Measurements from ENCODE around the gene CTXN1. TPM values are rescaled to one million over a fixed set of nuclear protein-coding genes. Genes with fewer than 3 reads are reported as not detected.
"Not testable (repeated sequence)": the region's sequence is repeated elsewhere in the genome, so short reads cannot be mapped to it uniquely, and the experiment has no call there.

CTXN1 gene
- total RNA-seq, 2 experiments from 2014 or later, result not detected

DNA sequence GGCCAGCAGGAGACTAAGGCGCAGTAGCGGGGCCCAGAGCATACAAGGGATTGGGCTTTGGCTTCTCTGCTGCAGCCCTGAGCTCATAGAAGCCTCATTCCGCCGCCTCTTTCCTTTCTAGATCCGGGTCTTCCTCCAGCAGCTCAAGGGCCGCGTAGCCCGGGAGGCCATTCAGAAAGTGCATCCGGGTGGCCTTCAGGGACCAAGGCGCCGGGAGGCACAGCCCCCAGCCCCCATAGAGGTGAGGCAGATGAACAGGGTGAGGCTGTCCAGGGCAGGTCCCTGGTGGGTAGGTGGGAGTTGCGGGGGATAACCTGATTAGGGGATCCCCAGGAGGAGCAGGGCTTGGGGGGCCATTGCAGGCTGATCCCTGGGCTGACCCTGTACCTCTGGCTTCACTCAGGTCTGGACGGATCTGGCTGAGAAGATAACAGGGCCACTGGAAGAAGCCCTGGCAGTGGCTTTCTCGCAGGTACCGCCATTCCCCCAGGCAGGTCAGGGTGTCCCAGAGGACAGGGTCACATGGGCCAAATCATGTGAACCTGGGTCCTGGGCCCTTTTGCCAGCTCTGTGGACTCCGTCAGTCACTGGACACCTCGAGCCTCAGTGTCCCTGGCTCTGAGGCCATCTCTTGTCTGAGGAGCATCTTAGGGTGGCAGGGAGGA, 4.5 kb downstream of the CTXN1 start:
- Mint-ChIP-seq H3K27ac (peak overlapping the region; percentile 80), H3K9me3 (no peaks in the 10 kb centered on the region), H3K4me1 (peaks cover 42% of the 10 kb centered on the region), H3K36me3 (ENCODE audit: low read depth) (no peaks in the 10 kb centered on the region), H3K27me3 (peaks cover 18% of the 10 kb centered on the region), H3K4me3 (peak overlapping the region; percentile 82)
- CTCF ChIA-PET, result interaction anchor here (1.4 to 3.3 kb wide), 6 partner anchors 8 to 353 kb away, joined by 5 to 26 read pairs (median 21); partner anchors contain the start of genes MAP2K7, TIMM44 and TRAPPC5
- DNase-seq, result no peak
- POLR2A ChIA-PET, result interaction anchor here (1.3 to 3.3 kb wide), 7 partner anchors 8 to 59 kb away, joined by 3 to 26 read pairs (median 8); partner anchors contain the start of genes MAP2K7 and TIMM44

GRCh38 chr19:7920519-7921301, 5.2 kb downstream of the CTXN1 start:
- Mint-ChIP-seq H3K36me3 (ENCODE audit: low read depth) (no peaks in the 10 kb centered on the region), H3K9me3 (no peaks in the 10 kb centered on the region), H3K27me3 (peaks cover 22% of the 10 kb centered on the region), H3K4me3 (peak overlapping the region; percentile 82), H3K27ac (peak overlapping the region; percentile 81), H3K4me1 (peaks cover 41% of the 10 kb centered on the region)
- ChIA-PET CTCF (interaction anchor here (1.0 to 3.3 kb wide), 7 partner anchors 9 to 352 kb away, joined by 3 to 26 read pairs (median 19); partner anchors contain the start of genes MAP2K7, TIMM44 and TRAPPC5), POLR2A (interaction anchor here (0.8 to 3.3 kb wide), 12 partner anchors 9 to 822 kb away, joined by 3 to 26 read pairs (median 4); partner anchors contain the start of genes ELAVL1, MAP2K7, PET100 and TIMM44)
- peak; percentile 100 for DNase-seq

GRCh38 chr19:7919610-7920518, 6.1 kb downstream of the CTXN1 start, which contains the start of gene SNAPC2:
SNAPC2 (plus strand) TSS chr19:7920338; CDS start chr19:7920367, 29 bp downstream.
- POLR2A ChIA-PET, result interaction anchor here (0.8 to 3.3 kb wide), 11 partner anchors 8 to 821 kb away, joined by 3 to 26 read pairs (median 5); partner anchors contain the start of genes ELAVL1, MAP2K7, PET100 and TIMM44
- peak within 1 kb of the TSS; percentile 81 for H3K27ac Mint-ChIP-seq
- H3K4me1 Mint-ChIP-seq, result peaks cover 43% of the 10 kb centered on the region
- CTCF ChIA-PET, result interaction anchor here (0.5 to 3.3 kb wide), 9 partner anchors 10 to 352 kb away, joined by 3 to 26 read pairs (median 8); partner anchors contain the start of genes MAP2K7, PET100, TIMM44 and TRAPPC5
- H3K4me3 Mint-ChIP-seq, result peak within 1 kb of the TSS; percentile 82
- no peaks in the 10 kb centered on the region for H3K36me3 Mint-ChIP-seq (ENCODE audit: low read depth)
- peak; percentile 98 for DNase-seq
- H3K9me3 Mint-ChIP-seq, result no peaks in the 10 kb centered on the region
- H3K27me3 Mint-ChIP-seq, result peaks cover 27% of the 10 kb centered on the region

DNA sequence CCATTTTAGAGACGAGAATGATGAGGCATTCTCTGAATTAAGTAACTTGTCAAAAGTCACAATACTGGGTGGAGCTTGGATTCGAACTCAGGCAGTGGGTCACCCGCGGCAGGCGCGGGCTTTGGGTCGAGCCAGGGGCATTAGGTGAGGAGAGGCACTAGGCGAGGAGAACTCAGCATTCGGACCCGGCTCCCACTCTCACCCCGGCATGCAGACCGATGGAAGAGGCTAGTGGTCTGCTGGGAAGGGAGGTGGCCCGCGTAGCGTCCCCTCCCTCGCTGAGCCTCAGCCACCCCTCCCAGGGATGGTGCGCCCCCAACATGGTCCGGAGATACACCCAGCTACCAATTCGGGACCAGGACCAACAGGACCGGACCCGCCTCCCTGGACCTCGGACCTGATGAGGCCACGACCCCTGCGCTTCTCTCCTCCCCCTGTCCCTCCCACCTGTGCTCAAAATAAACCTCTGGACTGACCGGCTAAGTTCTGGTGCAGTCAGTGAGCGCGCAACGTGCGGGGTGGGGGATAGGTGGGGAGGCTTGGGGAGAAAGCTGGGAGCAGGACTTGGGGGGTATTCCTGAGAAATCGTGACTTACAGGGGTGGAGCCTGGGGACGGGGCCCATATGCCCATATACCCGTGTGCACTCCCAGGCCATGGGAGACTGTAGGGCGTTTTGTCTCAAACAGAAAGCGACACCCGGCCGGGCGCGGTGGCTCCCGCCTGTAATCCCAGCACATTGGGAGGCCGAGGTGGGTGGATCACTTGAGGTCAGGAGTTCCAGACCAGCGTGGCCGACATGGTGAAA, 7.1 kb downstream of the CTXN1 start:
- Mint-ChIP-seq H3K9me3 (no peaks in the 10 kb centered on the region), H3K27ac (no peak overlapping the region), H3K27me3 (peaks cover 27% of the 10 kb centered on the region), H3K4me1 (peaks cover 40% of the 10 kb centered on the region), H3K4me3 (peak overlapping the region; percentile 74), H3K36me3 (ENCODE audit: low read depth) (no peaks in the 10 kb centered on the region)
- ChIA-PET CTCF (interaction anchor here (0.8 to 2.7 kb wide), 8 partner anchors 11 to 50 kb away, joined by 3 to 26 read pairs (median 6); partner anchors contain the start of genes MAP2K7 and TIMM44), POLR2A (interaction anchor here (1.3 to 3.3 kb wide), 4 partner anchors 8 to 25 kb away, joined by 3 to 26 read pairs (median 17); partner anchors contain the start of genes MAP2K7 and TIMM44)
- no peak for DNase-seq

DNA sequence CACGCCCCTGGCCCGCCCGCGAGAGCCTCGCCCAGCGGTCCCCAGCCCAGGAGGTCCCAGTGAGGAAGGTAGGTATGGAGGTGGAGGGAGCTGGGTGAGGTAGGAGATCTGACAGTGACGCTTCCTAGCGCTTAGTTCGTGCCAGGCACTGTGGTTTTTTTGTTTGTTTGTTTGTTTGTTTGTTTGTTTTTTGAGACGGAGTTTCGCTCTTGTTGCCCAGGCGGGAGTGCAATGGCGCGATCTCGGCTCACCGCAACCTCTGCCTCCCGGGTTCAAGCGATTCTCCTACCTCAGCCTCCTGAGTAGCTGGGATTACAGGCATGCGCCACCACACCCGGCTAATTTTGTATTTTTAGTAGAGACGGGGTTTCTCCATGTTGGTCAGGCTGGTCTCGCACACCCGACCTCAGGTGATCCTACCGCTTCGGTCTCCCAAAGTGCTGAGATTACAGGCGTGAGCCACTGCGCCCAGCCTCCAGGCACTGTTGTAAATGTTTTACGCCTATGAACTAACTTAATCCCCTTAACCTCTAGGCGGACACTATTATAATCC, 7.8 kb downstream of the CTXN1 start:
- H3K4me1 Mint-ChIP-seq, result peaks cover 40% of the 10 kb centered on the region
- H3K9me3 Mint-ChIP-seq; H3K36me3 Mint-ChIP-seq (ENCODE audit: low read depth); DNase-seq; H3K27ac Mint-ChIP-seq: not testable (repeated sequence)
- H3K4me3 Mint-ChIP-seq, result peak overlapping the region; percentile 58
- ChIA-PET CTCF (interaction anchor here (0.8 to 1.9 kb wide), 5 partner anchors 14 to 49 kb away, joined by 3 to 7 read pairs (median 4); partner anchors contain the start of genes MAP2K7 and TIMM44), POLR2A (interaction anchor here (1.2 to 1.4 kb wide), 3 partner anchors 8 to 26 kb away, joined by 3 to 8 read pairs (median 3); partner anchors contain the start of gene MAP2K7)
- peaks cover 27% of the 10 kb centered on the region for H3K27me3 Mint-ChIP-seq

- ChIA-PET CTCF (interaction anchor here (0.8 to 1.9 kb wide), 5 partner anchors 14 to 48 kb away, joined by 3 to 8 read pairs (median 6); partner anchors contain the start of genes MAP2K7 and TIMM44), POLR2A (interaction anchor here (1.2 to 1.7 kb wide), 4 partner anchors 9 to 48 kb away, joined by 3 to 8 read pairs (median 4); partner anchors contain the start of gene MAP2K7)
- no peaks in the 10 kb centered on the region for H3K9me3 Mint-ChIP-seq
- peaks cover 6% of the 10 kb centered on the region for H3K36me3 Mint-ChIP-seq (ENCODE audit: low read depth)
- peak; percentile 62 for DNase-seq
- peak overlapping the region; percentile 69 for H3K4me3 Mint-ChIP-seq
- H3K27ac Mint-ChIP-seq, result no peak overlapping the region
- H3K4me1 Mint-ChIP-seq, result peaks cover 37% of the 10 kb centered on the region
- peaks cover 27% of the 10 kb centered on the region for H3K27me3 Mint-ChIP-seq
These were observed 8.5 kb downstream of the CTXN1 start for GRCh38 chr19:7917267-7918061.

- H3K9me3 Mint-ChIP-seq, result no peaks in the 10 kb centered on the region
- ChIA-PET CTCF (interaction anchor here (1.4 to 1.9 kb wide), 2 partner anchors 27 to 47 kb away, joined by 4 to 8 read pairs; partner anchors contain the start of gene TIMM44), POLR2A (interaction anchor here (0.9 to 1.7 kb wide), 4 partner anchors 17 to 48 kb away, joined by 3 to 5 read pairs (median 4); no protein-coding TSS in a partner anchor)
These were observed 9.0 kb downstream of the CTXN1 start for GRCh38 chr19:7916955-7917266.

DNA sequence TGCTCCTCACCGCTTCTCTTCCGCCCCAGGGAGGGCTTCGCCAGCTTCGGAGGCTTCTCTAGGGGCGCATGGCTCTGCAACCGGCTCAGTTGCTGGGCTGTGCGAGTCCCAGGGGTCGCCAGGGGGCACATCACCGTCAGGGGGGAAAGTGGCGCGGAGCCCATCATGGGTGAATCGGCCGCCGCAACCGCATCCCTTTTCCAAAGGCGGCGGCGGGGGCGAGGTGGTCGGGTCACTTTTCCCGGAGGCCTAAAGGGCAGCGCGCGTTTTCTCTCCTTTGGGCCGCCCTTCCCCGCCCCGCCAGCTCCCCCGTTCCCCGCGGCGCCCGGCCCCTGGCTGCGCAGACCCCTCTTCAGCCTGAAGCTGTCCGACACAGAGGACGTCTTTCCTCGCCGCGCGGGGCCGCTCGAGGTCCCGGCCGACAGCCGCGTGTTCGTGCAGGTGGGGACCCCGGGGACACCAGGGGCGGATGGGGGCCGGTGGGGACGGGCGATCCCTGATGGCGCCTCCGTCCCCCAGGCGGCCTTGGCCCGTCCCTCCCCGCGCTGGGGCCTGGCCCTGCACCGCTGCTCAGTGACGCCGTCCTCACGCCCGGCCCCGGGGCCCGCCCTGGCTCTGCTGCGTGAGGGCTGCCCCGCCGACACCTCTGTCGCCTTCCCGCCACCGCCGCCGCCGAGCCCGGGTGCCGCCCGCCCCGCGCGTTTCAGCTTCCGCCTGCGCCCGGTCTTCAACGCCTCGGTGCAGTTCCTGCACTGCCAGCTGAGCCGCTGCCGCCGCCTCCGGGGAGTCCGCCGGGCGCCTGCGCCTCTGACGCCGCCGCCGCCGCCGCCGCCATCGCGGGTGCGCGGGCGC, 9.6 kb downstream of the CTXN1 start:
- POLR2A ChIA-PET, result interaction anchor here (0.7 to 1.7 kb wide), 5 partner anchors 12 to 47 kb away, joined by 3 to 5 read pairs (median 4); partner anchors contain the start of gene MAP2K7
- peaks cover 29% of the 10 kb centered on the region for H3K4me1 Mint-ChIP-seq
- peak; percentile 74 for DNase-seq
- H3K27me3 Mint-ChIP-seq, result peaks cover 27% of the 10 kb centered on the region
- H3K4me3 Mint-ChIP-seq, result peak overlapping the region; percentile 59
- no peaks in the 10 kb centered on the region for H3K9me3 Mint-ChIP-seq
- no peak overlapping the region for H3K27ac Mint-ChIP-seq
- H3K36me3 Mint-ChIP-seq (ENCODE audit: low read depth), result peaks cover 13% of the 10 kb centered on the region
- CTCF ChIA-PET, result interaction anchor here (1.4 kb wide), 1 partner anchor 27 kb away, joined by 8 read pairs; the partner anchor contains the start of gene TIMM44

More at GRCh38 chr19:7916955-7917266, 9.0 kb downstream of the CTXN1 start:
- no peak overlapping the region for H3K27ac Mint-ChIP-seq
- DNase-seq, result no peak
- peaks cover 34% of the 10 kb centered on the region for H3K4me1 Mint-ChIP-seq
- H3K27me3 Mint-ChIP-seq, result peaks cover 27% of the 10 kb centered on the region
- H3K4me3 Mint-ChIP-seq, result peak overlapping the region; percentile 69
- H3K36me3 Mint-ChIP-seq (ENCODE audit: low read depth), result peaks cover 9% of the 10 kb centered on the region

GRCh38 chr19:7915250-7916102, 10.5 kb downstream of the CTXN1 start:
- POLR2A ChIA-PET, result interaction anchor here (0.7 to 1.7 kb wide), 5 partner anchors 11 to 46 kb away, joined by 3 to 5 read pairs (median 4); partner anchors contain the start of gene MAP2K7
- H3K27me3 Mint-ChIP-seq, result peaks cover 27% of the 10 kb centered on the region
- peaks cover 19% of the 10 kb centered on the region for H3K36me3 Mint-ChIP-seq (ENCODE audit: low read depth)
- CTCF ChIA-PET, result interaction anchor here (1.4 kb wide), 1 partner anchor 28 kb away, joined by 8 read pairs; the partner anchor contains the start of gene TIMM44
- peaks cover 24% of the 10 kb centered on the region for H3K4me1 Mint-ChIP-seq
- no peak overlapping the region for H3K27ac Mint-ChIP-seq
- no peak for DNase-seq
- no peaks in the 10 kb centered on the region for H3K9me3 Mint-ChIP-seq
- H3K4me3 Mint-ChIP-seq, result peak overlapping the region; percentile 46

Measured in activated CD4-positive, alpha-beta memory T cell treated with anti-CD3 and anti-CD28 coated beads, Interleukin-2, amount 10 ng/mL, durations not matched to agents 7 days and 5 days (primary cell).